GM19395 (cell line): ENCODE data around the gene BLID.

ENCODE experiments used
- ATAC-seq: cut with Tn5 transposase; IDR thresholded peaks from one replicate; pipeline ENCODE4 v1.9.1; 2021; ENCODE audit warnings: mild to moderate bottlenecking, moderate library complexity; ENCODE audit not compliant: unreplicated experiment

BLID gene

GRCh38 chr11:122107045-122107444, 9.0 kb downstream of the BLID start:
- no peak for ATAC-seq

- no peak for ATAC-seq
Measured at GRCh38 chr11:122105044-122105758, 10.8 kb downstream of the BLID start.

- no peak for ATAC-seq
Measured at GRCh38 chr11:122104341-122104740, 11.7 kb downstream of the BLID start.

- no peak for ATAC-seq
Measured at GRCh38 chr11:122103726-122104125, 12.3 kb downstream of the BLID start.

- ATAC-seq, result no peak
Measured at GRCh38 chr11:122103321-122103720, 12.7 kb downstream of the BLID start.

GRCh38 chr11:122102426-122102825, 13.6 kb downstream of the BLID start:
- ATAC-seq, result no peak

GRCh38 chr11:122101625-122102291, 14.3 kb downstream of the BLID start:
- ATAC-seq, result no peak

GRCh38 chr11:122100756-122101080, 15.3 kb downstream of the BLID start:
- no peak for ATAC-seq

- ATAC-seq, result no peak
Measured at GRCh38 chr11:122100037-122100755, 15.8 kb downstream of the BLID start.

- ATAC-seq, result no peak
Measured at GRCh38 chr11:122099374-122100036, 16.5 kb downstream of the BLID start.

GRCh38 chr11:122098261-122098980, 17.6 kb downstream of the BLID start:
- no peak for ATAC-seq

GRCh38 chr11:122097419-122098001, 18.5 kb downstream of the BLID start:
- ATAC-seq, result no peak

GRCh38 chr11:122096272-122097112, 19.5 kb downstream of the BLID start:
- no peak for ATAC-seq

- ATAC-seq, result no peak
Measured at GRCh38 chr11:122095681-122096262, 20.2 kb downstream of the BLID start.

GRCh38 chr11:122094836-122095235, 21.2 kb downstream of the BLID start:
- ATAC-seq, result no peak

GRCh38 chr11:122093731-122094275, 22.2 kb downstream of the BLID start:
- no peak for ATAC-seq

- no peak for ATAC-seq
Measured at GRCh38 chr11:122091835-122092234, 24.2 kb downstream of the BLID start.

GRCh38 chr11:122089111-122089510, 26.9 kb downstream of the BLID start:
- no peak for ATAC-seq

- ATAC-seq, result no peak
Measured at GRCh38 chr11:122085712-122086111, 30.3 kb downstream of the BLID start.
